Activated naive CD8-positive, alpha-beta T cell treated with anti-CD3 and anti-CD28 coated beads, Interleukin-2, amount 50 U/mL, for 16 hours (primary cell): ENCODE measurements around the gene STAG1.
"Not testable (repeated sequence)": the region's sequence is repeated elsewhere in the genome, so short reads cannot be mapped to it uniquely, and the experiment has no call there.

Experiments
- DNase-seq: peaks from one replicate; pipeline ENCODE4 v3.0.0-alpha.2; 2020; ENCODE audit warnings: low read depth, low spot score

Gene STAG1

GRCh38 chr3:136412307-136412706 is 339.9 kb downstream of the STAG1 start:
- DNase-seq, result no peak

GRCh38 chr3:136409549-136409948 is 342.6 kb downstream of the STAG1 start:
- no peak for DNase-seq

GRCh38 chr3:136404056-136404455 is 348.1 kb downstream of the STAG1 start:
- DNase-seq, result no peak

DNA sequence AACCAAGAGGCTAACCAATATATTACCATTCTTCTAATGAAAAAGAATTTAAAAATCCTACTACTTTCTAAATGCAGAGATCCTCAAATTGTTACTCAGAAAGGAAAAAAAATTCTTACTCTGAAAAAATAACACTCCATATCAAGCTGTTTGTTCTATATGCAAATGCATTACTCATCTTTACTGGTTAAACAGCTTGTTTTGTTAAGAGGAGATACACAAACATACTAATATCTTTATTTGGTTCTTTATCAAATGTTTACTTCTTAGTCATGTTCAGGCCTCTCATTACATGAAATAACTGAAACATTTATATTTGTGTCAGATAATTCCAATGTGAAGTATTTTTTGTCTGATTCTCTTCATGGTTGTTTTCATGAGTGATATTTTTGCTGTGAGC is 355.3 kb downstream of the STAG1 start:
- DNase-seq, result no peak

- no peak for DNase-seq
Measured at GRCh38 chr3:136390574-136390973, 361.6 kb downstream of the STAG1 start.

DNA sequence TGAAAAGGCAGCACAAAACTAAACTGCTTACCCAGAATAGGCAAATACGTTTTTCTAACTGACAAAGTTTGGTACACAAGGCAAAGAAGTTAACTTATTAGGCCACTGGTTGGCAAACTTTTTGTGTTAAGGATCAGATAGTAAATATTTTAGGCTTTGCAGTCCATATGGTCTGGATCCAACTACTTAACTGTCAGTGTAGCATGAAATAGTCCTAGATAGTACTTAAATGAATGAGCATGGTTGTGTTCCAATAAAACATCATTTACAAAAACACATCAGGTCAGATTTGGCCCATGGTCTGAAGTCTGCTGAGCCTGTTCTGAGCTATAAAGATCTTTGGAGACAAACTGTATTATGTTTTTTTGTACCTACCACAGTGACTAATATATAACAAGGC is 365.1 kb downstream of the STAG1 start:
- no peak for DNase-seq

- DNase-seq, result no peak
Measured at GRCh38 chr3:136385457-136385856, 366.7 kb downstream of the STAG1 start.

DNA sequence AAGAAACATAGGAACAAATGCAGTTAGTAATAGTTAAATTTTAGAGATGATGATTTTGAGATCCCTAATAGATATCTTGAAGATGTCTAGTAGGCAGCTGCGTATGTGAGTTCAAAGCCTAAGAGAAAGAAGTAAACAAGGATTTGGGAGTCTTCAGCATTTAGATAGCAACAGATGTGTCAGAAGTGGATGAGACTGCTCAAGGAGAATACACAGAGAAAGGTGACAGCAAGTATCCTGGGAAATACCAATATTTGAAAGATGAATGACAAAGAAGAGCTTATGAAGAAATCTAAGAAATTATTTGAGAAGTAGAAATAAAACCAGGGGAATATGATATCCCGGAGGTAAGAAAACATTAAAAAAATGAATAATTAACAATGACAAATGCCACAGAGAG is 371.1 kb downstream of the STAG1 start:
- DNase-seq, result no peak

DNA sequence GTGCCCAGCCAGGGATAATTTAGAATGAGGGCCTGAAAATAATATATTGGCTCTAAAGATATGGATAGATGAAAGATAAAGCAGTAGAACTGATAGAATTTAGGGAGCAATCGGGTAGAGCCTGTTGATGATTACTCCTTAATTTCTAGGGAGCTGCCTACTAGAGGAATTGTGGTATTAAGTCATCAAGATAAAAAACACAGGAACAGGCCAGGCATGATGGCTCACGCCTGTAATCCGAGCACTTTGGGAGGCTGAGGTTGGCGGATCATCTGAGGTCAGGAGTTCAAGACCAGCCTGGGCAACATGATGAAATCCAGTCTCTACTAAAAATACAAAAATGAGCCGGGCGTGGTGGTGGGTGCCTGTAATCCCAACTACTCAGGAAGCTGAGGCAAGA is 371.6 kb downstream of the STAG1 start:
- DNase-seq, result no peak

DNA sequence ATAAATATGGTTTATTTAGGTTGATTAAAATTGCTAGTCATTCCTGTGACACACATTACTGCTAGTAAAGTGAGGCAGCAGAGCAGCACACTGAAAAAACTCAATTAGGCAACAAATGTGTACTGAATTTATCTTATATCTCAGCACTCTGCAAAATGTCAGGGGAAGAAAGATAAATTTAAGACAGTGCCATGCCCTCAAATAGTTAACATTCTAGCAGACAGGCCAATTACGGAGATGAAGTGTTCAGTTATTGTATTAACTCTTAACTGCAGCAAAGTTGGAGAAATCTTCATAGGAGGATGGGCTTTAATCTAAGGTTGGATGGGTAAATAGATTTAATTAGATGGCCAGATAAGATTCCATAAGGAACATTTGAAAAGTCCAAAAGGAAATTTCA is 374.2 kb downstream of the STAG1 start:
- DNase-seq, result no peak

DNA sequence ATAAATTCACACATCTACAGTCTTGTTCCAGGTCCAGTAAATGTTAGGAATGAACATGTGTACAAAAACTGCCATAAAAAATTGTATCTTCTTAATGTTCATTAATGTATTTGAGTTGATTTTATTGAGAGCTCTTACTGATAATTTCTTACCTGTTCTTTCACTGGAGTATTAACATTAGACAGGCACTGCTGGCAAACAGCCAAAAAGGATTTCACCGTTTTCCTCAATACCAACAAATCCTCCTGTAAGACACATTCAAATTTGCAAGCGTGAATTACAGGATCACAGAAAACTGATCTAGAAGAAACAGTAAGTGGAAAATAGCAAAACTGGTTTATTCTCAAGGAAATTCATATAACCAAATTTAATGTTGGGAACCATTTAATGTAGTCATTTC is 374.7 kb downstream of the STAG1 start:
- no peak for DNase-seq

- DNase-seq, result not testable (repeated sequence)
Measured at GRCh38 chr3:136375800-136376199, 376.4 kb downstream of the STAG1 start.

DNA sequence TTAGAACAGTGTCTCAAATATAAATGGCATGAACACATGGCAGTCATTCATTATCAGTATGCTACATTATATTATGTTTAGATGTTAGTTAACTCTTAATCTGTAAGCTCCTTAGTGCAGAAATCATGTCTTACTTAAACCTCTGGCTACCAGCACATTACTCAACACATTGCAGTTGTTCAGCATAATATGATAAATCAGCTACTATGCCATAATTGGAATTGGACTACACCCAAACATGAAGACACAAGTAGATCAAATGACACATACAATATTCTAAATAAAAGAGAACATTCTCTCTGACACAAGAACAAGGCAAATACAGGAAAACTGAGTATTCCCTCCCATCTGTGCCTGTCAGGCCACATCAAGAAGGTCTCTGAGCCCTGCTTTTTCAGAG is 385.9 kb downstream of the STAG1 start:
- DNase-seq, result no peak

DNA sequence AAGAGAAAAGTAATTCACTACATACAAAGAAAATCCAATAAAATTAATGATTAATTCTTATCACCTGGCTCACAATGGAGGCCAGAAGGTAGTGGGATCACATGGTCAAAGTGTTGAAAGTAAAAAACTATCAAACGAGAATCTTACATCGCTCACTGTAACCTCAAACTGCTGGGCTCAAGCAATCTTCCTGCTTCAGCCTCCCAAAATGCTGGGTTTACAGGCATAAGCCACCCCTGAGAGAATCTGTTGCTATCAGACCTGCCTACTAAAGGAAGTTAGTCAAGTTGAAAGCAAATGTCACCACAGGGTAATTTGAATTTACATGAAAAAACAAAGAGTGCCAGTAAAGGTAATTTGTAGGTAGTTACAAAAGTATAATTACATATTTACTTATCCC is 398.7 kb downstream of the STAG1 start:
- no peak for DNase-seq

DNA sequence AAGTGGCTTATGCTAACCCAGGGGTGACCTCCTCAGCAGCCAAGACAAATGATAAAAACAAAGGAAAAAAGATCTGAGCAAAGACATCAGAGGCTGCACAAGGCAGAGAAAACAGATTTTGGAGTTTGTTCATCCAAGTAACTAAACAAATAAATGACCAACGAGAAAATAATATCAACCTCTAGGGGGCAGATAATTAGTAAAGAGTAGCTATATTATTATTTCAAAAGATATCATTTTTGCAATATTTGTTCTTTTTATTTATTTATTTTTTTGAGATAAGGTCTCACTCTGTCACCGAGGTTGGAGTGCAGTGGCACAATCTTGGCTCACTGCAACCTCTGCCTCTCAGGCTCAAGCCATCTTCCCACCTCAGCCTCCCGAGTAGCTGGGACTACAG is 400.3 kb downstream of the STAG1 start:
- no peak for DNase-seq

DNA sequence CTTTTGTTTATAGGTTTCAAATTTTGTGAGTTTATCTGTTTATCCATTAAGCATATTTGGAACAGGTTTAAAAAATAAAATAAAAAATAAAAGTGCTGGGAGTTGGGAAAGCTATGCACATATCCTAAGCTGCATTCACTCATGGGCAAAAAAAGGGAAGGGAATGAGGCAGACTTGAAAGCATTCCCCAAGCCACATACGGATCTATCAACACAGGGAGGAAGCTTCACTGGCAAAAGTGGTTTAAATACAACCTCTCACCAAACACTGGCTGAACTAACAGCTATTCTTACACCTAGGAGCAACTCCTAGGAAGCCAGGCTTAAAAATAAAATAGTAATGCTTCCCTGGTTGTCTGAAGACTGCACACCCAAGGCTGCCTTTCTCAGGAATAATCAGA is 400.8 kb downstream of the STAG1 start:
- DNase-seq, result no peak

GRCh38 chr3:136350557-136350956 is 401.6 kb downstream of the STAG1 start:
- DNase-seq, result no peak

GRCh38 chr3:136350132-136350531 is 402.0 kb downstream of the STAG1 start:
- no peak for DNase-seq

DNA sequence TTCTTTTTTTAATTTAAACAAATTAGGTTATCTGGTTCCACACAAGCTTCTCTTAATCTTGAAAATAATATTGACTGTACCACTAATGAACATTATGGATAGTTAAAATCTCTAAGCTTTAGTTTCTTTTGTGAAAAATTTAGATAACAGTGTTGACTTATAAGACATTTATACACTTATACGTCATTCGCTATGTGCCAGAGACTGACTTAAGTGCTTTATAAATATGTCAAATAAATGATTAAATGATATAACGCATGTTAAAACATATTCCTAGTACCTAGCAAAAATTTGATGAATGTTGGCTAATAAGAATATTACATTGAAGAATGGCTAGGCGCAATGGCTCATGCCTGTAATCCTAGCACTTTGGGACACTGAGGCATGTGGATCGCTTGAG is 405.7 kb downstream of the STAG1 start:
- no peak for DNase-seq

GRCh38 chr3:136343873-136344555 is 408.2 kb downstream of the STAG1 start:
- DNase-seq, result no peak

DNA sequence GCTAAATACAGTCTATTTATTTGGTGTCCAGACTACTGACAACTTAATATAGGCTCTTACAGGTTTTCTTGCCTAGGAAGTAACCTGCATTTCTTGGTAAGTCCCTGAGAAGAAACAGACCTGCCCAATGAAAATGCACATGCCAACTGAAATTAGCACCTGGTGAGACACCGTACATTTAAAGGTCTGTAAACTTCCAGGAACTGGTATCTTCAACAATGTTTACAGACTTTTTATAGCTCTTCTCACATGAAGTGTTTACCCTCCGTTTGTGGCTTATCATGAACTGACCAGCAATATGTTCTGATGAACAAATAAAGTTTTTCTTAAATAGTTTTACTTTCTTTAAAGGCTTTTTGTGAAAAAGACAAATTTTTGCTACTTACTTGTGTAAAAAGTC is 408.7 kb downstream of the STAG1 start:
- DNase-seq, result no peak

DNA sequence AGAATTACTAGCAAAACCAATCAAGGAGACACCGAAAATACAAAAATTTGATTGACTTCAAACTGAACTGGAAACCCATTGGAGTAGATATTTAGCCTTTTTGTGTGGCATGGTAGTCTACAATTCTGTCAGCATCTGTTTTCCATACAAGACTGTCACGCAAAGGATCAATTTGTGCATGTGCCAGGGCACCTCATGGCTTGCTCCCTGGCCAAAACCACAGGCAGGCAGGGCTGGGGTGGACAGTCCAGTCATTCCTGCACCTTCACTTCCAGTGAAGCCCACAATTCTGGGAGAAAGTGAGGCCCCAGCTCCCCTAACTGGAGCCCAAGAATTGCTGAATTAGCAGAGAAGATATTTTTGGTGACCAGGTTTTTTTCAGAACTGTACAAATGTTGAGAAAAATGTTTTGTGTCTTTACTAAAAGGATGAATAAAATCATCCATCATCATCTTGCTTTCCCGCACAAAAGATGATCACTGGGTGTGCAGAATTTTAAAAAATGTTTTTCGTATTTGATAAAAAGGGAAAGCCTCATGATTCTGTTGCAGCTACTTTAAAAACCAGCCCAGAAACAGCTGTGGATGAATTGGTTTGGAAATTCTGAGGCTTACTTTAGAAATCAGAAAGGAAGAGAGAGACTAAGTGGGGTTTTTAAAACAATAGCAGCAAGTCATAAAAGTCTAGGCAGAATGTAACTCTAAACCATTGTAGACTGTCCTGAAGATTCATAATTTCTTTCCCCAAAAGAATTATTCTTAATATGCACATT is 415.7 kb downstream of the STAG1 start:
- DNase-seq, result no peak

DNA sequence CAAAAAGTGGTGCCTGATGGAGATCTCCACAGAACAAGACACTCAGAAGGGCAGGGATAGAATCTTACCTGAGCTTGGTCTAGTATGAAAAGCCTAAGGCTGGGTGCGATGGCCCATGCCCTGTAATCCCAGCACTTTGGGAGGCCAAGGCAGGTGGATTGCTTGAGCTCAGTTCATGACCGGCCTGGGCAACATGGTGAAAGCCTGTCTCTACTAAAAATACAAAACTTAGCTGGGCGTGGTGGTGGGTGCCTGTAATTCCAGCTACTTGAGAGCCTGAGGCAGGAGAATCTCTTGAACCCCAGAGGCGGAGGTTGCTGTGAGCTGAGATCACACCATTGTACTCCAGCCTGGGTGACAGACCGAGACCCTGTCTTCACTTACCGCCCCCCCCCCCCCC is 417.5 kb downstream of the STAG1 start:
- not testable (repeated sequence) for DNase-seq
